ENCODE data around the gene DCLK2.

The DCLK2 gene

DNA sequence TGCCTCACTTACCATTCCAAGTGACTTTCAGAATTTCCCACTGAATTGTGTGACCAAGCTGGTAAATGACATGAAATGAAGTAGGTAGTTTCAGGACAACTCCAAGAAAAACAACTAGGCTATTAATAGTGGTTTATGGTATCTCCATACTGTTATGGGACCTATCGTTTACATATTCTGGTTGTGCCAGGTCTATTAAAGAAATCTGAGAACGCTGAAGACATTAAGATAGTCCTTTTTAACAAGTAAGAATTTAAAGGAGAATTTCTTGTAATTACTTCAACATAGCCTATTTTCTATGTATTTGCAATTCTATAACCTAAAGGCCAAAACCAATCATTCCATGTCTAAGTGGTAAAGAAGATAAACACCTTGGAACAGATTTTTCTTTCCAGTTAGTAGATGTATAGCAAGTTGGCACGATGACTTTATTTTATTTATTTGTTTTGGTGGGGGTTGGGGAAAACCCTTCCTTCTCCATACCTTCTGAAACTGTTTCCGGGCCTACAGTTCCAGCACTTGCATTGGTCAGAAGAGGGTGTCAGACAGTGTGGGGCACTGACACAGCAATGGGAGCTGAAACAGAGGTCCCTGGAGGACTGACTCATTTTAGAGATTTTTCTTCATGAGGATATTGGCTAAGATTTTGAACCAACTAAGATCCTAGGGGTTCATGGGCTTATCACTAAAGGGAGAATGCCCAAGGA lies 7.6 kb upstream of the DCLK2 start:
- DNase-seq, result no peak

DNA sequence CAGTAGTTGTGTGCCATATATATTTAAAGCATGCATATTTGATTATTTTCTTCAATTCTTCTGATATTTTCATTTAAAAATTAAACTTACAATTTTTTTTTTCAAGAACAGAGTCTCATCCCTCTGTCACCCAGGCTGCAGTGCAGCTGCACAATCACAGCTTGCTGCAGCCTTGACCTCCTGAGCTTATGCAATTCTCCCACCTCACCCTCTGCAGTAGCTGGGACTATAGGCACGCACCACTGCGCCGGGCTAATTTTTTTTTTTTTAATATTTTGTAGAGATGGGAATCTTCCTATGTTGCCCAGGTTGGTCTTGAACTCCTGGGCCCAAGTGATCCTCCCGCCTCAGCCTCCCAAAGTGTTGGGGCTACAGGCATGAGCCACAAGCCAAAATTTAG lies 5.8 kb upstream of the DCLK2 start:
- no peak for DNase-seq

DNA sequence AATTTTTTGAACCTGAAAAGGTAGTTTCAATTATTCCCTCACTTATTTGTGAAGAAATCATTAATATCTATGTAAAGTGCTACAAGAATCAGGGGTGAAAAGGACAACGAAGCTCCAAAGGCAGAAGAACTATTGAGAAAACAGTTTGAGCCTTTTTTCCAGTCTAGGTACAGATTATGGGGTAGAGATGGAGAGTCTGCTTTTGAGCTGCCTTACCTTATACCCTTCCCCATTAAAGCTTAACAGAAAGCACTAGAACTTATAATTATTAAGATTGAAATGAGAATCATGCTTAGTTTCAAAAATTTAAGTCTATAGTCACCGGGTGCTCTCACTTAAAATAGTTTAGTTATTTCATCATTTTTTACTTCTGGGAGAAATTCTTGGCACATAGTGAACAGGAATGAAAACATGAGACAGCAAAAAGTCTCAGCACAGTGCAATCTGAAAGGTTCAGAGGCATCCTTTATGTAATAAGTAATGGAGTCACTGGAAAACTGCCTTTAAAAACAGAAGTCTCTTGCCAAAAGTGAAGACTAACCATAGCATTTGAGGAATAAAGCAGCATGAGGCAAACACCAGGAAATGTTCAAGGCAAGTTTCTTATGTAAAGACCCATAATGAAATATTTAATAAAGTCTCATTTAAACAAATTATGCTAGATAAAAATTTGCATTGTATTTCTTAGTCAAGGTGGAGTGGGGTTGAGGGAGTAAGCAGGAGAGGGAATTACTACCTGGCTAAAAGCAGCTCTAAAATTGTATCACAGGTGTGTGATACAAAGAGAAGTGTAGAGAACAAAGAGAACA lies 5.1 kb upstream of the DCLK2 start:
- DNase-seq, result no peak

DNA sequence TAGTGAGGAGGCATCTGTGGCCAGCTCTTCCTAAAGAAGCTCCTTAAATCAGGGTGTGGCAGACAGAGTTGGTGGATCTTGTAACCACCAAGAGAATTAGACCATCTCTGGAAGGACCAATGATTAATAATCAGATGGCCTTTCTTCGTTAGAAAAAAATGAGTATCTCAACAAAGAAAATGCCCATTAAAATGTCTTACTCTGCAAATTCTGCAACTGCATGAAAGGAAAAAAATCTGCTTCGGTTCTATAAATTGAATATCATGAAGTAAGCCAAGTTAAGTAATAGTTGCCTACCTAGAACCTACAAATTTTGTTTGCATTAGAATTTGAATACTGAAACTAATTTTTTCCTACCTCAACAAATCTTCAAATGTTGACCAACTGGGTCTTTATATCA lies 4.2 kb upstream of the DCLK2 start:
- no peak for DNase-seq

DNA sequence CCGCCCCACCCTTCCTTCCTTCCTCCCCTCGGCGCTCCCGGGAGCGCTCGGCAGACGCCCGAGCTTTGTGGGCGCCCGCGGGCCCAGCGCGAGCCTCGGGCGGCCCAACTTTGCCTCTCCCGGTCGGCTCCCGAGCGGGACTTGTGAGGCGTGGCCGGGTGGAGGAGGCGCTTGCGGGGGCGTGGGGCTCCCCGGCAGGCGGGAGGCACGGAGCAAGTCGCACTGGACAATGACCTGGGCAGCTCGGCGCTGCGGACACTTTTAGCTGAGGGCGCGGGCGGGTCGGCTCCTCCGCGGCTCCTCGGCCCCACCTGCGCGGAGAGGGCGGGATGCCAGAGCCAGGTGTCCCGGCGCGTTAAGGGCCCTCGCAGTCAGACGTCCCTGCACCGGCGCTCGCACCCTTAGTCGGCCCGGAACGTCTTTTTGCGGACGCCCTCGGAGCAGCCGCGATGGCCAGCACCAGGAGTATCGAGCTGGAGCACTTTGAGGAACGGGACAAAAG lies 385 bp downstream of the DCLK2 start:
- peak in 1 of 2 experiments; percentile 21 for DNase-seq

DNA sequence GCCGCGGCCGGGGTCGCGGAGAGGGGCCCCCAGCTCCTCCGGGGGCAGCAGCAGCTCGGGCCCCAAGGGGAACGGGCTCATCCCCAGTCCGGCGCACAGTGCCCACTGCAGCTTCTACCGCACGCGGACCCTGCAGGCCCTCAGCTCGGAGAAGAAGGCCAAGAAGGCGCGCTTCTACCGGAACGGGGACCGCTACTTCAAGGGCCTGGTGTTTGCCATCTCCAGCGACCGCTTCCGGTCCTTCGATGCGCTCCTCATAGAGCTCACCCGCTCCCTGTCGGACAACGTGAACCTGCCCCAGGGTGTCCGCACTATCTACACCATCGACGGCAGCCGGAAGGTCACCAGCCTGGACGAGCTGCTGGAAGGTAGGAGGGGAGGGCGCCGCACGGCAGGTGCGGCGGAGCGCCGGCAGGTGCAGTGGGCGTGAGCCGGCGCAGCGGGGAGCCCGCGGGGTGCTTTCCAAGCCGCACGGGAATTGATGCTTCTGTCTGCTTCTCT lies 886 bp downstream of the DCLK2 start:
- DNase-seq, result peak in 1 of 2 experiments; percentile 47

DNA sequence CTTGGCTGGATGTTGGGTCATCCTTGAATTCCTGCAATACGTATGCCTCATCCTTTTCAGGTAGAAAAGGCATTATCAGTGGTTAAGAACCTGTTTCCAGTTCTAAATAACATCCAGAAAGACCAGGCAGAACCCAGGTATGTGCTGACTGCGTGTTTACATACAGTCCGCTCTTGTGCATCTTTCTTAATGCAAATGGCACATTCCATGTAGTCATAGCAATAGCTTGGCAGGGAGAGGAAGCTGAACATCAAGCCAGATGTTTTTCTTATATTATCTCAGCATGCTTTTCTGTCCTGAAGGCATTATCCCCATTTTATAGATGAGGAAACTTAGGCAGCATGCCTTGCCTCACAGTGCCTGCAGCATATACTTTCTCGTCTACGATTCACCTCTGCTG lies 2.1 kb downstream of the DCLK2 start:
- no peak for DNase-seq

DNA sequence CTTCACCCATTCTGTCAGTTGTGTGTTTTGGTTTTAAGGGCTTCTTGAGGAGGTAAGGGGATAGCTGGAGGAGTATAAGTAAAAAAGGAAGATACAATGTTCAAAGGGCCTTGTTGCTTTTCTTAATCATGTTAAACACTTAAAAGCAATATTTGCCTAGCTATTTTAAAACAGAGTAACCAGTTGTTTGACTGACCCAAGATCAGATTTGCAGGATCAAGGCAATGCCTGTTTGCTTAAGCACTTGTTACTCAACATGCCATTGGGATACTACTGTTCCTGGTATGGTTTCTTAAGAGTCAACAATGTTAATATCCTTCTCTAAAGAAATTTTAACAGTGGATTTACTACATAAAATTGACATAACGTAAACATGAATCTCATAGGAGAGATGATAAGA lies 2.6 kb downstream of the DCLK2 start:
- no peak for DNase-seq

DNA sequence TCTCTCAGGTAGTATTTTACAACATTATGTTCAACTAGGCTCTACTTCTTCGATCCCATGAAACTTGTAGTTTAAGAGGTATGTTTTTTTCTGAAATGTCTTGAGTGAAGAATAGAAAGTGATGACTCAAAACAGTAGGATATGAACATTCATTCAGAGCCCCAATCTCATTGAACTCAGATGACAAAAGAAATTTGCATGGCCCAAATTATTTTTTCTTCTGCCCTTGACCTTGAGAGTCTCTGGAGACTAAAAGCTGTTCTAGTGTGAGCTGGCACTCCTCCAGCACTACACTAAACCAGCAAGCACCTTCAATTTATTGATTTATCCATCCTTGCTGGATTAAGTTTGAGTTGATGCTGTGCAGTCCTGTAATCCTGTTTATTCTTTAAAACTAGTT lies 4.0 kb downstream of the DCLK2 start:
- no peak for DNase-seq

DNA sequence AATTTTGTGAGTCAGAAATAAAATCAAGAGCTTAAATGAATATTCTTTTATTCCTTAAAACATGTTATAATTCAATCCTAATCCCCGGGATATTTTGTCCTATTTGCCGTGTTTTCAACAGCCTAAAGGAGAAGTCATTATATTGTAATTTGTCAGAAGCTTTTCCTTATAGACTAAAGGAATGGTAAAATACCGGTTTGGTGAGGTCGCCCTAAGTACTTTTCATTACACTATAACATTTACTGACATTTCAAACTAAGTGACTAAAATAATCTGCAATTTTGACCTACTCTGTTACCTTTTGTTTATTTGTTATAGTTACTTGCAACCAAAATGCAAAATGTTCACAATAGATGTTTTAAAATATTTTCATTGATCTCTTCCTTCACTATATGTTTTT lies 8.8 kb downstream of the DCLK2 start:
- no peak for DNase-seq

DNA sequence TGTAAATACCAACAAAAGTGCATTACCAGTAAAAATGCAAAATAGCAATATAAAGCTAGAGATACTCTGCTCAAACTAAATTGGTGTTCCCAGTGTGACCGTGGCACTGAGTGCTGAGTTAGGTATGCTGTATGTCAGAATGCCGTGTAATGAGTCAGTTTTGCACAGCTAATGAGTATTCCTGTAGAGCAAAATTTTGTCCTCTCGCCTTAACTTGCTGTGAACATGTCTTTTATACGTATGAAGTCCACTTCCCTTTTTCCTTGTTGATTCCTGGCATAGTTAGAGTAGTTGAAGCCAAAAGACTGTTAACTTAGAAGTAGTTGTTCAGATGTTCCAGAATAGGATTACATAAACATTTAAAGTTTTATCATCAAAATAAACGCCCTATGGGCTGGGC lies 11.5 kb downstream of the DCLK2 start:
- DNase-seq, result no peak

DNA sequence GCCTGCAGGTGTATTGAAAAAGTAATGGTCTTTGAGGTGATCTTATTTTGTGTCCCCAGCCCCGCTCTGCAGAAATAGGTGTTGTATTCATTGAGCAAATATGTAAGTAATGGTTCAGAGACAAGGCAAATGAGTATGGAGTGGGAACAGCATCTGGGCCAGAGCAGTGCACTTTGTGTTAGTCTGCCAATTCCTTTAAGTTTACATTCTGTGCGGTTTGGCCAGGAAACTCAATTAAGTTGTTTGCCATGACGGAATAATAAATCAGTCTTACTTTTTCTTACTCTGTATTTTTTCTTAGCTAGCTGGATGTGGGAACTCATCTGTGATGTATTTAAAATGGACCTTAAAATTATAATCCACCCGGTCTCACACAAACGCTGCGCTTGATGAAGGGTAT lies 12.6 kb downstream of the DCLK2 start:
- DNase-seq, result no peak

DNA sequence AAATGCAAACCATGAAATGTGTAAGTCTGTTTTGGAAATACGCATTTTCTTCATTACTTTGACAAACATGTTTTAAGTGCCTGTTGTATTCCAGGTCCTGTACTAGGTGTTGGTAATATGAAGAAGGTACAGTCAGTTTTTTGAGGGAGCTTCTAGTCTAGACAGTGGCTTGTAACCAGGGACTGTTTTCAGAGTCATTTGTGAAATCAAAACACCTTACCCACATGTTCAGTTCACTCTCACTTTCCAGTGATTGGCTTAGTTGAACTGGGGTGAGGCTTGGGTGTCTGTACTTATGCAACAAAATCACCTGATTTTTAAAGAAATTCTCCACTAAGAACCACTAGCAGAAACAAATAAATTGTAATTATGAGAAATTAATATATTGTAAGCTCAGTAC lies 16.4 kb downstream of the DCLK2 start:
- no peak for DNase-seq

DNA sequence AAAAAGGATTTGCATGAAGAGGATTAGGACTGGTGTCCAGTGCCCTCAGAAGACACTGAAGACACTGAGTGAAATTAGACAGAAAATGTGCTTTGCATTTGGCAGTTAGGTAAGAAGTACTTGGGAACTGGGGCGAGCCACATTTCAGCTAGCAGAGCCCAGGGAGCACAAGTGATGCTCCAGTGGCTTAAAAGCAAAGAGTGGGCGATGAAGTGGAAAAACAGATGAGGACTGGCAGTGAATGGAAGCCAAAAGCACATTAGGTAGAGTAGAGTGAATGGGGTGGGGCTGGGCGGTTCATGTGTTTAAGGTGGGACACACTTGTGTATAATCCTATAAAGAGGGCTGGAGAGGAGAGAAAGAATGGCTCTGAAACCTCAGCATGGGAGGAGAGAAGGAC lies 18.4 kb downstream of the DCLK2 start:
- no peak for DNase-seq

DNA sequence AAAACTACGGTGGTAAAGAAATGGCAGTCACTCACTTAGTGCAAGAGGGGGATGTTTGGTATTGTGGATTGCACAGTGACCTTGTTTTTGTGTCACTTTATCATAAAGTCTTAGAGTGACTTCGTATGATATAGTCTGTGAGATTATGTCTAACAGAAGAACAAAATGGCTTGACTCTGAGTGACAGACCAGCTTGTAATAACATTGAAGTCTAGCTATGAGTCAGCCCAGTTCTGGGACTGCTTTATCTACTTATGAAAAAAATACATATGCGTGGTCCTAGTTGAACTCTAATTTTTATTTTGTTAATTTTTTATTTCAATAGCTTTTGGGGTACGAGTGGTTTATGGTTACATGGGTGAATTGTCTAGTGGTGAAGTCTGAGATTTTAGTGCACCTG lies 20.0 kb downstream of the DCLK2 start:
- DNase-seq, result no peak

DNA sequence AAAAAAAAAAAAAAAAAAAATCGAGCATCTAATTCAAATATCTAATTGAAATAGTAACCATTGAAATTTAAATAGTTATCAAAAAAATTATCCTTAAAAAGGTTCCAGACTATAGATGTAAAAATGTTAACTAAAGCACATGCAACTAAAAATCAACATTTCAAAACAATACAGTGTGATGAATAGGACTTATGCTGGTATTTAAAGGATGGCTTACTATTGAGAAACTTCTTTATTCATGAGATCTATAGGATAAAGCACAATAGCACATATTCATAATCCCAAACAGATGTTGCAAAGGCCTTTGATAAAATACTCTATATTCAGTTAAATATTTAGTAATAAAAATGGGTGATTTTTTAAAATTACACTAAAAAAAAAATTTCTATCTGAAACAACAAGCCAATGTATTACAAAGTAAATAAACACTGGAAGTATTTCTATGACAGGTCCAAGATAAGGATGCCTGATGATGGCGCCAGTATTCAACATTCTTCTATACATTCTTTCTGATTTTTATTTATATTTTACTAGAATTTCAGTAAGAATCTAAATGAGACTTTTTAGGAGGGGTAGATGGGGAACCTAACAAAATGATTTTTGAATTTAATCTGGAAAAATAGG lies 26.3 kb downstream of the DCLK2 start:
- no peak for DNase-seq

DNA sequence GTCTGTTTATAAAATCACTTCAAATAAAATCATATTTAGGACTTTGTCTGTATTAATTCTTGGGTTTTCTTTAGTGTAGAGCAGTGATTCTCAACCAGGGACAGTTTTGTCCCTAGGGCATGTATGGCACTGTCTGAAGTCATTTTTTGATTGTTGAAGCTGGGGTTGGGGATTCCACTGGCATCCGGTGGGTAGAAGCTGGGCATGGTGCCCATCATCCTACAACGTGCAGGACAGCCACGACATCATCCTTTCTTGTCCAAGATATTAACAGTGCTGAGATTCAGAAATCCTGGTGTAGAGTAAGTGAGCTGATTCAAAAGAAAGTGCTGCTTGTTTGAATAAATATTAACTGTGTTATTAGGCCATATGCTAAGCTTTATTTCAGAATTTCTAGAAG lies 28.6 kb downstream of the DCLK2 start:
- no peak for DNase-seq

DNA sequence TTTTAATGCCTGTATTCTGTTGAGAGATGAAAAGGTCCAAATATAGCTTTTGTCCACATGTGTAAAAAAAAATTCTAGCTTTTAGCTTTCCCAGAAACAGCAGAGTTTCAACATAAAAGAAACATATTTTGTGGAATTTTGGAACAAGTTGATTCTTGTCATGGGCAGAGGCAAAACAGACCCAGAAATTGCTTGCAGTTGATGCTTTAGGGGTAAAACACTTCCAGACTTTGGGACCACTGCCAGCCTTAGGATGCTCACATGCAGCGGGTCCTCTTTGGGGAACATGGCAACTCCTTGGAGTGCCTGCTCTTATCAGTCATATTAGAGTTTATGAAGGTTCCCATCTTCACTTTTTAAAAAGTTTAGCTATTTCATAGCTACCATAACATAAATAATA lies 30.4 kb downstream of the DCLK2 start:
- no peak for DNase-seq

DNA sequence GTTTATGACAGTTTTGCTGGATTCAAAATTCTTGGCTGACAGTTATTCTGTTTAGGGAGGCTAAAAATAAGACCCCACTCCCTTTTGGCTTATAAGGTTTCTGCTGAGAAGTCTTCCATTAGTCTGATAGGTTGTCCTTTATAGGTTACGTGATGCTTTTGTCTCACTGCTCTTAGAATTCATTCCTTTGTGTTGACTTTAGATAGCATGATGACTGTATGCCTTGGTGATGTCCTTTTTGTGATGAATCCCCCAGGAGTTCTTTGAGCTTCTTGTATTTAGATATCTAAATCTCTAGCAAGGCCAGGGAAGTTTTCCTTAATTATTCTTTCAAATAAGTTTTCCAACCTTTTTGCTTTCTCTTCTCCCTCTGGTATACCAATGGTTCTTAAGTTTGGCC lies 36.4 kb downstream of the DCLK2 start:
- no peak for DNase-seq

DNA sequence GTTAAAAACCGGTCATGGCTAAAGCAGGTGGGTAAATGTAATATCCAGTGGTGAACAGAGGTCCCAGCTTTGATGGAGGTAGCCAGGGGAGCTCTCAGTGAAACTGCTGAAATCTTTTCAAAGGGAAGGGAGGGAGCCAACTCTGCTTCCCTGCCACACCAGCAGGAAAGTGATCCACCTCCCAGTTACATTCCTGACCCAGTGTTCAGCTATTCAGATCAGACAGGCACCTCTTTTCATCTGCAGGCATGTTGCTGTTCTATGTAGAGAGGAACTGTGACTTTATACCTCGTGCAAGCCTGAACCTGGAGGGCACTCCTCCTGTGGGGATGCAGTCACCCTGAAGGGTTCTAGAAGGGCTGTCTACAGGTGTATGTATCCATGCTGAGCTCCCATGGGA lies 37.6 kb downstream of the DCLK2 start:
- DNase-seq, result no peak

DNA sequence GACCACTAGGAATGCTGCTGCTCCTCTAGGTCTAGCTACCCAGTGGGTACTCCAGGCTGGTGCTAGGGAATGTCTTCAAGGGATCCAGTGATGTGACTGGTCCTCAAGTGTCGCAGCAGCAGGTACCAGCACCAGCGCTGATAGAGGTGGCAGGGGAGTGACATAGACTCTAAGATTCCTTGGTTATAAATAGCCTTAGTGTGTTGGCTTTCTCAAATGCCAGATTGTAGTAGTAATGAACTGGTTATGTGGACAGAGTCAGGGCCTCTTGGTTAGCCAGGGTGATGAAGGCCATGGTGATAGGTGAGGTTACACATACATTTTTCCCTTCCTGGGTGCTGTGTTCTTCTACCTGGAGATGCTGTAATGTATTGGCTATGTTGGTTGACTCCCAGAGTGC lies 38.3 kb downstream of the DCLK2 start:
- no peak for DNase-seq

DNA sequence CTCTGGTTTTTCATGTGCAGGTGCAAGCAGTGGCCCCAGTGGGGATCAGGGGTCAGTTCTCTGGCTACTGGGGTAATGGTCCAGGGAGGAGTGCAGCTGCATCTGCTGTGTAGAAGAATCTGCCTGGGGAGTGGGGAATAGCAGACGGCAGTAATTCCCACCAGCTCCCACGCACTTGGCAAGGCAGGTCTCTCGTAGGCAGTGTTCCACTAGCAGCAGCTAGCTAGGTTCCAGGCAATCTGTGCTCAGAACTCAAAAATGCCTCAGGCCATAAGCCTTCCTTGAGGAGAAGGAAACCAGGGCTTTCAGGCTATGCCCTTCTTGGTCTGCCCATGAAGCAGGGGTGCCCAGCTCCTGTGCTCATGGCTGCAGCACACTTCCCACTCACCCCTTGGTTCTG lies 38.8 kb downstream of the DCLK2 start:
- DNase-seq, result no peak

DNA sequence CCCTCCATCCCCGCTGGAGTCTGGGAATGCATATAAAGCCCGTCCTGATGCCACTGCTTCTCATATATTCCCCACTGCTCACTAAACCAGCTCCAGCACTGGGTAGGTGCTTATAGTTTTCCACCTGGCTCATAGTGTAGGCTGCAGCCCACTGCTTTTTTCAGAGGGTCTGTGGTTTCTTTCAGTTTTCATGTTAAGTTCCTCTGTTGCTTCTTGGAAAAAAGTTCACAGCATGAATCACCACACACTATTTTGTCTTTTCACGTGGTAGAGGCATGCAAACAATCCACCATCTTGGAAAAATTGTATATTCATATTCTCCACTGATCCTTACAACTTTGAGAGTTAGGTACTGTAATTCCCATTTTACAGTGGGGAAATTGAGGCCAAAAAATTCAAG lies 39.4 kb downstream of the DCLK2 start:
- DNase-seq, result no peak

DNA sequence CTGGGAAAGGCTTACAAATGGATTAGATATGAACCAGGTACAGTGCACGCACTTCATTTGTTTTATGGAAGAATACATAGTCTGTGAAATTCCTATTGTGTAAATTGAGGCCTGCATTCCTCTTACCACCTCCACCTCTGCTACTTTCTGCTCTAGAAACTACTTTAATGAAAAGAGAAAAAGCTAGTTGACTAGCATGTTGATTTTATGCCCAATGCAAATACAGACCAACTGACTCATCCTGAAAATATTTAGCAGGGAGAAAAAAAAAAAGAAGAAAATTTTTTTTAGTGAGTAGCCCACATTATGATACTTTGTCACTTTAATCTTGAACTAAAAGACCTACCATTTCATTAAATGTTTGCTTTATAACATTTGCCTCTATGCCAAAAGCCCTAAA lies 41.2 kb downstream of the DCLK2 start:
- DNase-seq, result no peak

All from SHP77 (cell line).